Stimulated activated CD4-positive, alpha-beta T cell treated with anti-CD3 and anti-CD28 coated beads, Interleukin-12 subunit alpha, Interleukin-12 subunit beta, amount 100 ng/mL, for 24 hours (primary cell): ENCODE results near the gene TIGIT.

Experiments
- DNase-seq, 2 experiments: peaks; one replicate each; pipeline ENCODE4 v3.0.0-alpha.2; 2020; ENCODE audit warnings: low read depth in 2 of 2

Gene TIGIT

DNA sequence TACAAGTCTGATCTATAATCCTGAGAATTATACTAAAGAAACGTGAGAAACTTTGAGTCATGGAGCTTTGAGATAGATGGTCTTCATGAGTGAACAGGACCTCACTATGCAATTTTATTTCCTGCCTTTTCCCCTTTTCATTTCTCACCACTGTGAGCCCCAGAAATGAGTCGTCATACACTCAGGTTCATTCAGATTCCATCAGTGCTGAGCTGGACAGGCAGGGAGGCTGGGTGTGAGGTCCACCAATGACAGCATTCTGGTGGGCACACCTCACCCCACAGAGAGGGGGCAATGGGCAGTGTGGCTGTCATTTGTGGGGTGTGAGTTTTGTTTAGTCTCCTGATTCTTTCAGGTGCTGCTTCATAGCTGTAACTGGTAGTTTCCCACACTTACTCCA, 16.9 kb downstream of the TIGIT start:
- DNase-seq = no peak

DNA sequence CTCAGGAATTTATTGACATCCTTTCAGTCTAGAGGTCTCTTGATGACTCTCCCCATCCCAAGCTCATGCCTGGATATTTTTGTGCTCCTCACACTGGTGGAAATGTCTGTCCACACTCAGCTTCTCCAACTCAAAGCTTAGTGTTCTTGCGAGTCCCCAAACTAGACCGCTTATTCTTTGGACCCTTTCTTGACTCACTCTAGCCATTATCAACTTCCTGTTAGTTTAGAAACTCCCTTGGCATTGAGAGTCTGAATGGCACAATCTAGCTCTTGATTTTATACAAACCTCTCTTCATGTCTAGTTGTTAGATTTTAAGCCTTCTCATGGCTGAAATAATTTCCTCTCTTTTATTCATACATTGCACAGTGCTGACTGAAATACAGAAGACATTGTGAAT, 19.6 kb downstream of the TIGIT start:
- no peak for DNase-seq

DNA sequence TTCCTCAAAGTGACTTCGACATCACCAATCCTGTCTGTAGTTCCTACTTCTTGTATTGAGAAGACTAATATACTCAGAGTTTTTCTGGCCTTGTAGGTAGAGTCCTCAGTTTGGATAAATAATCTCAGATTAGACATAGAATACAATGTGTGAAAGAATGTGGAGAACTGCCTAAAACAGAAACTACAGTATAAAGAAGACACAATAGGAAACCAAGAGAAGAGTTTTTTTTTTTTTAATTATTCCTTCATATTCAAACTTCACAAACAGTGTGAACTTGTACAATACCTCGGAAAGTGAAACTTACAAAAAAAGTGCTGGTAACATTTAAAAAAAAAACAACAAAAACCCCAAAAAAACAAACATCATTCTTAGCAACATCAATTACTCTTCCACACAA, 20.5 kb downstream of the TIGIT start:
- no peak for DNase-seq

GRCh38 chr3:114318295-114318694, 24.5 kb downstream of the TIGIT start:
- DNase-seq = no peak

GRCh38 chr3:114319453-114319852, 25.6 kb downstream of the TIGIT start:
- DNase-seq = no peak

DNA sequence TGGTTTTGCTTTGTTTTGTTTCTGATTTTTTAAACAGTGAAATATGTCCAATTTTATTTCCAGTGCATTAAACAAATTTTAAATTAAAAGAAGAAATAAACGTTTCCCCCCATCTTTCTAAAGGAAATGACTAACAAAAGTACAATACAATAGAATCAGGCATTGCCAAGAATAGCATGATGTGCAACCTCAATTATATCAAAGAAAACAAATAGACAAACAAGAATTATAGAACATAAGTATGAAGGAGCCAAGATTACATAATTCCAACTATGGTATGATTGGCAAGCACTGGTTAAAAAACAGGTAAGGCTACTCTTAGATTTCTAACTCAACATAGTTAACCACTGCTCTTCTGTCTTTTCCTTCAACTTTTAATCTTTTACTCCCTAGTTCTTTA, 26.4 kb downstream of the TIGIT start:
- no peak for DNase-seq

DNA sequence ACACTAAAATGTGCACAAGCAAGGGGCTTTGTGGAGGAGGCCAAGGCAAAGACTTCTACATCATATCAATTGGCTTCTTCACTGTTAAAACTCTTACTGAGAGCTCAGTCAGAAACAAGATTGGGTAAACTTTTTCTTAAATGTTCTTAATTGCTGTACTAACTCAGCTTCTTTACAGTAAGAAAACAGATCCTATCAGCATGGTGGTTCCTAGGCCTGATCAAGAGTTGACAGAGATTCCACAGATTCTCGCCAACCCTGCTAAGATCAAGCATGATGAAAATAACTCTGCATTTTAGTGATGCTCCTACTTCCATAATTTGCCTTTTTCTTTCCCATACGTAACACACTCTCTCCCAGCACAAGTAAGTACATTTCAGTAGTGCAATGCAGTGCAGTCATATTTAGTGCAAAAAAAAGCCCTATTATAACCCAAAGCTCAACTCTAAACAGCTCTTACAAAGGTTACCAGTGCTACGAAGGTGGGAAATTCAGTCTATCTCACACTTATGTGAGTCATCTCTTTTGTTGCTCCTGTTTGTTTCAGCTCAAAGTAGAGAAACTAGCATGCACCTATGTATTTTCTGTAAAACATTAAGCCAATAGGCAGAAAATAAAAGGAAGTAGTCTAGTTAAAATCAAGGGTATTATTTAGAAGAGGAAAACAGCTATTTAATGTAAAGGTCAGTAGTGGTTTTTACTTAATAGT, 29.9 kb downstream of the TIGIT start:
- DNase-seq = no peak

- no peak for DNase-seq
Measured at GRCh38 chr3:114327665-114328064, 33.8 kb downstream of the TIGIT start.

DNA sequence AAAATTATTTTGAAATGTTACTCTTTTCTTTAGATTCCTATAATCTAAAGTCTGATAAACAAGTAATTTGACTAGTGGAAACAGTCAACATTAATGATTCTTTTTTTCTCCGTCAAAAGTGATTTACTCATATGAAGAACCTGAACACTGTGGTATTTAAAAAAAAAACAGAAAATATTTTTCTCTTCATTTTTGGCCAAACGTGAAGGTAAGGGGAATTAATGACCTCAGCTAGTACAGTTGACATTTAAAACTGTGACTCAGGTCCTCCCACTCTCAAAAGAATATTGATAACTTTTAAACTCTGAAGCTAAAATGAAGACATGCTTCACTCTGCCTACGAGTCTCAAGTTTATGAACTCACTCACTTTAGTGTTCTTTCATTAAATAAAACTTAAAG, 34.5 kb downstream of the TIGIT start:
- DNase-seq = no peak

GRCh38 chr3:114329823-114330222, 36.0 kb downstream of the TIGIT start:
- no peak for DNase-seq

DNA sequence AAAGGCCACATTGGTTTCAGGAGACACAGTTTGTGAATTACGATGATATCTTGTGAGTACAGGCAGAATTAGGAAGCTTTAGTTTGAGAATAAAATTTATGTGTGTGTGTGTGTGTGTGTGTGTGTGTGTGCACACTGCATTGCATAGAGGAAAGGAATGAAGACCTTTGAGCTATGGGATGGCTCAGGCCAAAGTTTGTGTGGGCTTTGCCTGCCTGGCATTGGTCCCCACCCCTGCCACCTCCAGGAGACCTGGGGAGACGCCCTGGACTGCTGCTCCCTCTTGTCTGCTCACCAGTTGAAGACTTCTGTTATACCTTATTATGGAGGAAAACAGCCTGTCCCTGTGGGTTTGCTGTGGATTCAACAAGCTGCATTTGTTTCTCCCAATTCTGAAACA, 37.2 kb downstream of the TIGIT start:
- no peak for DNase-seq

GRCh38 chr3:114331710-114332109, 37.9 kb downstream of the TIGIT start:
- DNase-seq = no peak

GRCh38 chr3:114332342-114333179, 38.7 kb downstream of the TIGIT start:
- no peak for DNase-seq

DNA sequence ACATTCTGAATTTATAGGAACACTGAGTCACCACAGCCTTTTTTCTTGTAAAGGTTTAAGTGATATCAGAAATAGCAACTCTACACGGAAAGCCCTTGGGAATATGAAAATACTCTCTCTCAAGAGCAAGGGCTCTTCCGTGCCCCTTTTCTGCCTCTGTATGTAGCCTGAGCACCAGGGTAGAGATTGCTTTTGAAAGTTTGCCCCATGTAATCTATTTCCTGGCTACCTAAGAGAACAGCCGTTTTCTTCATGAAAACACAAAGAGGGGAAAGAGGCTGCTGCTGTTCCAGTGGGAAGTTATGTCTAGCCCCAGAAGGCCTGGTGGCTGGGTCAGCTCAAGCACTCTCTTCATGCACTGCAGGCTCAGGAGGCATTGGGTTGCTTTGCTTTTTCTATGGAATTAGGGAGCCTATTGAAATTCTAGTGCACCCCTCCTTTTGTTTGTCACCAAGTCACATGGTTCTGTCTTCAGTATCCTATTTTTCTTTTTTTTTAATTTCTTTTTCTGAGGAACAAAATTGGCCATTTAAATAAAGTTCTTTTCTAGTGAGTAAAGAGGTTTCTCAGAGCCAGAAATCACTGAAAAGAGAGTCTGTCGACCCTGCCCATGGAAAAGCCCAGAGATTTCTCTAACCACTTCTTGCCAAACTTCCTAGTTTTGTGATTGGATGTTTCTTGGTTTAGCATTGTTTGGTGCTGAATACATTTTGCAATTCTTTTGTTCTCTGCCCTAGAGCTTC, 39.5 kb downstream of the TIGIT start:
- no peak for DNase-seq

GRCh38 chr3:114333923-114334240, 40.1 kb downstream of the TIGIT start:
- DNase-seq = no peak

DNA sequence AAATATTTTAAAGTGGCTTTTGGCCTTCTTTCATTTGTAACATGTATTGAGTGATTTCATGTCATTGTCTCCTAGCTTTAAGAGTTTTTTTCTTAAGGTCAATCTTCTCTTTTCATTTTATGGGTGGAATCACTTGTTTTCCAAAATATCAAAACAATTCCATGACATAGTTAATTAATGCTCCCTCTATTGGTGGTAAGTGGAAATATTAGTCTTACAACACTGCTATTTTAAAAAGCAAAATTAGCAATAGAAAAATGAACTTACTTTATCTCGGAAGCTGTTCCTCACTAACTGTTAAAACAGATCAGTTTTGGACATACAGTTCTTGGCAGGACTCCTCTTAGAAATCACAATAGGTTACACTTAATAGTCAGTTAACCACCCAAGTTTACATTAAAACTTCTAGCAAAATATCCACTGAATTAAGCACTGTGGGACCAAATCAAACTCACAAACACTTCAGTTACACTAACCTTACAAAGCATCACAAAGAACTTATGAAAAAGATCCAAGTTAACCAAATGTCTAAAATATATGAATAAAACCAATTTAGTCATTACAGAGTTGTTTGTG, 42.4 kb downstream of the TIGIT start:
- no peak for DNase-seq

GRCh38 chr3:114336857-114337256, 43.0 kb downstream of the TIGIT start:
- DNase-seq = no peak

DNA sequence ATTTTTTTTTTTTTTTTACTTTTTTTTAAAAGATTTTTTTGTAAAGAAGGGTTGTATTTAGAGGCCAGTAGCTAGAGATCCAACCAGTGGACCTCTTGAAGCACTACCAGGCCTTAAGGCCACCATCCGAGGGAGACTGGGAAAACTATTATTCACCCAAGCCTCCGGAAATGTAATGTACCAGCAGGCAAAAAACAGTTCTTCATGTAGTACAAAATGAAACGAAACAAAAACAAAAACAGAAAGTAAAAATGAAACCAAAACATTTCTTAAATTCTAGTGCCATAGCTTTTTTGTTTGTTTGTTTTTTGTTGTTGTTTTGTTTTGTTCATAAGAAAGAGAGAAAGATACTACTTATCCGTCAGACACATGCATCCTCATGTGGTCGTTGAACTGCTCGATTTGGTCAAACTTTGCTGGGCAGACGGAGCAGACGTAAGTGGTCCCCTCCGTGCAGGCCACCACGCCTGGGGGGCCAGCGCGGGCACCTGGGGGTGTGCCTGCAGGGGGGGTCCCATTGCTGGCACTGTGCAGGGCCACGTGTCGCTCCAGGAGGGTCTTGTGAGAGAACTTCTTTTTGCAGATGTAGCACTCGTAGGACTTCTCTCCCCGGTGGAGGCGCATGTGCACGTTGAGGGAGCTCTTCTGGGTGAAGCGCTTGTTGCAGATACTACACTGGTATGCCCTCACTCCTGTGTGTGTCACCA, 45.0 kb downstream of the TIGIT start:
- DNase-seq = no peak

DNA sequence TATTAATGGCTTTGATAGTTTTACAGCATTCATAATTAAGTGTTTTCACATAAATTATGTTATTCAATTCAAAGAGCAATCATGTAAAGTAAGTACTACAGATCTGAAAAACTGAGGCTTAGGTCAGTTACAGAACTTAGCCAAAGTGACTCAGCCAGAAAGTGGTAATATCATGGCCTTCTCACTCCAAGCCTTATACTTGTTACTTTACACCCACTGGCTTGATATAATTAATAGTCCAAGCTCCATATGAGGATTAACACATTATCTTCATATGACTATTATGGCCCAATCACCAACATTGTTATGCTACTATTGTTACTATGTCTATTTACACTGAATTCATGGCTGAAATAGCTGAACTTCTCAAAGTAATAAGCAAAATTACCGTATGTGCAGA, 50.7 kb downstream of the TIGIT start:
- no peak for DNase-seq

DNA sequence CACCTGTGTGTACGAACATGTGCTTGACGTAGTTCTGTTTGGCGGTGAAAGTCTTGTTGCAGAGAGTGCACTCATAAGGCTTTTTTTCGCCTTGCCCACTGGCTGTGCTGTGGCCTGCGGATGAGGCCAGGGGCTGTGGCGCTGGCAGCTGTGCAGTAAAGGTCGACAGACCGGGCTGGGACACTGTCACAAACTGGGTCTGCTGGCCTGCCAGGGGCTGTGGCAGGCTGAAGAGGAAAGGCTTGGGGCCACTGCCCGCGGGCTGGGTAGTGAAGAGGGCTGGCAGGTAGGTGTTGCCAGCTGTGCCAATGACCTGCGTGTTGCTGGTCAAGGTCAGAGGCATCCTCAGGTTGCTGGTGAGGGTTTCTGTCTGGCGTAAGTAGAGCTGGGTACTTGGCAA, 56.4 kb downstream of the TIGIT start:
- no peak for DNase-seq

DNA sequence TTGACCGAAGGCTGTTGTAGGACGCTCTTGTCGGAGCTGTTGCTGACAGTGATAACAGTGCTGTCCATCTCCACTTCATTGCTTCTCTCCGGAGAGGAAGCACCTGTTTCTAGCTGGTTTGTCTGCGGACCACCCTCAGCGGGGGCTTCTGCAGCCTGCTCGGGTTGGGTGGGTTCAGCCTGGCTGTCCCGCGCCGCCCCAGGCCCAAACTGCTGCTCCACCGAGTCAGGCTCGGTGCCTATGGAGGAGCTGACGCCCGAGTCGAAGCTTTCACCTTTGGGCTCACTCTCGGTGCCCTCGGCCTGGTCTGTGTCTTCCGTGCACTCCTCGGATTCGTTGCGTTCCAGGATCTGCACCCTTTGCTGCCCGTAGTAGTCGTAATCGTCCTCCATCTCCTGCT, 56.9 kb downstream of the TIGIT start:
- no peak for DNase-seq
